SK-N-SH (cell line): ENCODE measurements around the gene COG2. TPM values are rescaled to one million over a fixed set of nuclear protein-coding genes. Genes with fewer than 3 reads are reported as not detected.

Source experiments
- CTCF ChIA-PET: fragments of 300-600, 350-600 bp; formaldehyde crosslinking; extraction: SDS; loops from one replicate; lab custom pipeline; 2021; lab: Yijun Ruan, JAX
- POLR2A ChIA-PET: fragments of 350-600 bp; sonication (Branson Sonifier 250); formaldehyde crosslinking; extraction: SDS; loops from one replicate; lab custom pipeline; 2020; ENCODE audit warnings: antibody characterized with exemption, inconsistent platforms; lab: Yijun Ruan, JAX
- DNase-seq: peaks from one replicate; pipeline ENCODE4 v3.0.0; 2012
- H2AFZ ChIP-seq: fragments of 200-600 bp; sonication (generic); 2 replicates; pipeline ENCODE4 v1.8.1; 2016; ENCODE audit warnings: antibody characterized with exemption, mild to moderate bottlenecking, low read depth
- H3F3A ChIP-seq: fragments of 200-600 bp; sonication (generic); replicated peaks from 2 replicates; pipeline ENCODE3; 2016; ENCODE audit warnings: antibody characterized with exemption, mild to moderate bottlenecking; ENCODE audit not compliant: insufficient read depth
- H3K27ac ChIP-seq, 2 experiments: fragments of 200-500 bp in 1 of 2; fragments of 200-600 bp in 1 of 2; sonication (Bioruptor generic) in 1 of 2; sonication (generic), shearing (Covaris generic) in 1 of 2; 2 replicates each; pipeline versions ENCODE4 v1.5.1 to v1.6.1; 2014 to 2016; ENCODE audit warnings: low read depth in 2 of 2, inconsistent platforms in 1 of 2, low read length in 1 of 2, mild to moderate bottlenecking in 1 of 2, mixed read lengths in 1 of 2
- H3K27me3 ChIP-seq: fragments of 200-600 bp; sonication (generic), shearing (Covaris generic); 2 replicates; pipeline ENCODE4 v1.6.1; 2016; ENCODE audit warnings: mixed run types; ENCODE audit not compliant: insufficient read depth
- H3K36me3 ChIP-seq, 2 experiments: fragments of 200-500 bp in 1 of 2; fragments of 200-600 bp in 1 of 2; sonication (Bioruptor generic) in 1 of 2; sonication (generic) in 1 of 2; replicated peaks in 1 of 2; 2 replicates each; pipeline versions ENCODE3 to v1.5.1; 2014 to 2016; ENCODE audit warnings: low read length in 1 of 2, mild to moderate bottlenecking in 1 of 2; ENCODE audit not compliant: insufficient read depth in 2 of 2, control insufficient read depth in 1 of 2
- H3K4me1 ChIP-seq, 2 experiments: fragments of 200-500 bp in 1 of 2; fragments of 200-600 bp in 1 of 2; sonication (Bioruptor generic) in 1 of 2; sonication (generic), shearing (Covaris generic) in 1 of 2; 2 replicates each; pipeline versions ENCODE4 v1.5.1 to v1.6.1; 2014 to 2016; ENCODE audit warnings: low read depth in 1 of 2, low read length in 1 of 2, mixed run types in 1 of 2; ENCODE audit not compliant: insufficient read depth in 2 of 2, control insufficient read depth in 1 of 2
- H3K4me2 ChIP-seq: fragments of 200-600 bp; sonication (generic), shearing (Covaris generic); 2 replicates; pipeline ENCODE4 v1.6.1; 2017; ENCODE audit warnings: mixed run types
- H3K4me3 ChIP-seq, 2 experiments: fragments of 200-500 bp in 1 of 2; fragments of 200-600 bp in 1 of 2; sonication (Bioruptor generic) in 1 of 2; sonication (generic), shearing (Covaris generic) in 1 of 2; 2 replicates each; pipeline versions ENCODE4 v1.5.1 to v1.8.1; 2014 to 2016; ENCODE audit warnings: low read depth in 2 of 2, inconsistent platforms in 1 of 2, low read length in 1 of 2, mild to moderate bottlenecking in 1 of 2, mixed read lengths in 1 of 2, moderate library complexity in 1 of 2
- H3K79me2 ChIP-seq: fragments of 200-600 bp; sonication (generic); 2 replicates; pipeline ENCODE4 v1.8.1; 2017; ENCODE audit warnings: mild to moderate bottlenecking; ENCODE audit not compliant: insufficient read depth
- H3K9ac ChIP-seq: fragments of 200-600 bp; sonication (generic); 2 replicates; pipeline ENCODE4 v1.6.1; 2017; ENCODE audit warnings: mixed run types
- H3K9me2 ChIP-seq: fragments of 200-600 bp; sonication (generic); 2 replicates; pipeline ENCODE4 v1.6.1; 2017; ENCODE audit warnings: mixed run types
- H3K9me3 ChIP-seq: fragments of 200-600 bp; sonication (generic); 2 replicates; pipeline ENCODE4 v1.6.1; 2017; ENCODE audit warnings: mixed run types, mild to moderate bottlenecking, moderate library complexity
- H4K20me1 ChIP-seq: fragments of 200-600 bp; sonication (generic); 2 replicates; pipeline ENCODE4 v1.6.1; 2017; ENCODE audit warnings: mild to moderate bottlenecking, mixed run types; ENCODE audit not compliant: insufficient read depth
- CTCF ChIP-seq: fragments of 200-600 bp; sonication (generic); IDR thresholded peaks from 2 replicates; pipeline ENCODE4 v1.6.1; 2017; ENCODE audit warnings: antibody characterized with exemption, mild to moderate bottlenecking, moderate library complexity
- GATA2 ChIP-seq: sonication (generic); formaldehyde crosslinking; IDR thresholded peaks from 2 replicates; pipeline ENCODE4 v1.5.0; 2020; ENCODE audit warnings: mild to moderate bottlenecking, missing genetic modification reagents
- IRF3 ChIP-seq: fragments of 150-350 bp; IDR thresholded peaks from 2 replicates; pipeline ENCODE4 v1.6.1; 2016; ENCODE audit warnings: mild to moderate bottlenecking, low read depth, low read length
- JUND ChIP-seq: IDR thresholded peaks from 2 replicates; pipeline ENCODE4 v1.4.0; 2012
- NFIC ChIP-seq: IDR thresholded peaks from 2 replicates; pipeline ENCODE4 v1.4.0; 2012; ENCODE audit warnings: borderline replicate concordance
- TEAD4 ChIP-seq: IDR thresholded peaks from 2 replicates; pipeline ENCODE4 v1.4.0; 2012; ENCODE audit warnings: mild to moderate bottlenecking, borderline replicate concordance; ENCODE audit not compliant: insufficient read depth
- USF2 ChIP-seq: fragments of 150-350 bp; IDR thresholded peaks from 2 replicates; pipeline ENCODE4 v1.6.1; 2017; ENCODE audit warnings: antibody characterized with exemption, low read length, low read depth, borderline replicate concordance
- WGBS: methylation state at CpG from one replicate; pipeline ENCODE4 v1.1.6; 2017; ENCODE audit warnings: low lambda C conversion rate; 5-methylcytosine and 5-hydroxymethylcytosine counted together
- polyA plus RNA-seq, 3 experiments: library from polyadenylated mRNA; depleted of rRNA; stranded (reverse); fragments of >200 nt; gene quantifications; 2 replicates each; pipeline ENCODE4 v1.2.3, GENCODE V29; 2012

Gene COG2
- polyA plus RNA-seq, 1 of the 3 experiments (the other 2 are of a cell fraction), result 11.0 TPM

DNA sequence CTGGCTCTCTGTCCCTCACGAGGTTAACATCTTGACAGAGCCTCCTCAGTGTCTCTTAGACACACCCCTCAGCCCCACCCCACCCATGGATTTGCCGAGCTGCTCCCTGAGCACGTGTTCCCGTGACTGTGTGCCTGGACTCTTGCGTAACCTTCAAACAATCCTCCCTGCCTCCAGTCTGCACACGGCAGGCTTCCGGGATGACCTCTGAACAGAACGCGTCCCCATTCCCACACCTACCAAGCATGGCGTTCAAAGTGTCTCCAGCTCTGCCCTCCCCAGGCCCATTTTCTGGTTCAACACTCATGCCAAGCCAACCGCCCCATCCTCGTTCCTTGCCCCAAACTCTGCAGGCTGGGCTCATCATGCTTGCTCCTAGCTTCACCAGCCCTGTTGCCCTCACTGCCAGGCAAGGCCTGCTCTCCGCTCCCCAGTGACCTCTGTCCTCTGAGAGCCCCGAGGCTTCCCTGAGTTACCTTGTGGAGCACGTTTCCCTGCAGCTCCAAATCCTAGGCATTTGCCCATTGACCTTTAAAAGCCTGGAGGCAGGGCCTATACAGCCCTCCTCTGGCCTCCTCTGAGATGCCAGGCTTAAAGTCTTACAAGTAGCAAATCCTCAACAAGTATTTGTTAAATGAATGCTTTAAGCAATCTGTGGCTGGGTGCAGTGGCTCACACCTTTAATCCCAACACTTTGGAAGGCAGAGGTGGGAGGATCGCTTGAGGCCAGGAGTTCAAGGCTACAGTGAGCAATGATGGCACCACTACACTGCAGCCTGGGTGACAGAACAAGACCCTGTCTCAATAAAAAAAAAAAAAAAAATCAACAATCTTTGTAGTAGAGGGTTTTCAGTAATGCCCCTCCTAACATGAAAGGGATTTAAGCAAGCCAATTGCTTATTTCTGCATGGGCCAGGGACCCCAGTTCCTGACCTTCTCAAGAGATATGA, 66.6 kb downstream of the COG2 start:
- H3K4me1 ChIP-seq, result peaks cover 0 to 5% of the 10 kb centered on the region in 2 experiments; a peak in 1 of 4 replicates
- no peak overlapping the region for H3K4me2 ChIP-seq
- H3K27ac ChIP-seq, result no peak overlapping the region
- no peaks in the 10 kb centered on the region for H3F3A ChIP-seq
- H3K27me3 ChIP-seq, result no peaks in the 10 kb centered on the region
- no peak for TF ChIP-seq IRF3
- no peaks in the 10 kb centered on the region for H3K36me3 ChIP-seq
- DNase-seq, result no peak
- H3K9me3 ChIP-seq, result no peaks in the 10 kb centered on the region
- POLR2A ChIA-PET, result no interaction called here
- no peaks in the 10 kb centered on the region for H3K9me2 ChIP-seq
- no peak overlapping the region for H3K9ac ChIP-seq
- H2AFZ ChIP-seq, result no peak overlapping the region
- no peaks in the 10 kb centered on the region for H3K79me2 ChIP-seq
- CTCF ChIA-PET, result no interaction called here
- no peak overlapping the region for H3K4me3 ChIP-seq
- H4K20me1 ChIP-seq, result no peaks in the 10 kb centered on the region
- WGBS, result 66% methylated on average over 16 of the region's 16 CpGs

- Histone ChIP-seq H3F3A (no peaks in the 10 kb centered on the region), H4K20me1 (no peaks in the 10 kb centered on the region), H3K4me2 (no peak overlapping the region), H3K36me3 (no peaks in the 10 kb centered on the region), H3K79me2 (no peaks in the 10 kb centered on the region), H3K9me3 (no peaks in the 10 kb centered on the region), H3K9me2 (no peaks in the 10 kb centered on the region), H3K4me3 (no peak overlapping the region), H3K4me1 (peaks cover 0 to 10% of the 10 kb centered on the region in 2 experiments; a peak in 1 of 4 replicates), H3K27me3 (no peaks in the 10 kb centered on the region), H3K27ac (no peak overlapping the region), H3K9ac (no peak overlapping the region), H2AFZ (no peak overlapping the region)
- CTCF ChIA-PET, result interaction anchor here (0.6 kb wide), 1 partner anchor 18 kb away, joined by 3 read pairs; no protein-coding TSS in a partner anchor
- POLR2A ChIA-PET, result no interaction called here
- DNase-seq, result no peak
- WGBS, result 46% methylated on average over 8 of the region's 18 CpGs
- TF ChIP-seq TEAD4 (no peak), CTCF (no peak), GATA2 (CRISPR knock-in tag) (no peak), USF2 (no peak), JUND (no peak), NFIC (no peak)
Observed at GRCh38 chr1:230709619-230710542, 67.6 kb downstream of the COG2 start.
